ENCODE data around the gene GSTK1.

GSTK1 gene

GRCh38 chr7:143269251-143269650 is 6.0 kb downstream of the GSTK1 start:
- no peak for TF ChIP-seq POLR2A (IDR thresholded peaks at IDR 0.05; ENCODE audit: low read depth, low read length)
- DNase-seq (ENCODE audit: insufficient read length, low spot score): no peak
- no peak for FAIRE-seq

- no peak for TF ChIP-seq POLR2A (IDR thresholded peaks at IDR 0.05; ENCODE audit: low read depth, low read length)
- DNase-seq (ENCODE audit: insufficient read length, low spot score) (no peak), FAIRE-seq (no peak)
Observed at GRCh38 chr7:143271240-143271639, 8.0 kb downstream of the GSTK1 start.

- no peak for DNase-seq (ENCODE audit: insufficient read length, low spot score)
- TF ChIP-seq POLR2A (IDR thresholded peaks at IDR 0.05; ENCODE audit: low read depth, low read length): no peak
- FAIRE-seq: no peak
Observed at GRCh38 chr7:143272871-143273270, 9.6 kb downstream of the GSTK1 start.

- TF ChIP-seq POLR2A (IDR thresholded peaks at IDR 0.05; ENCODE audit: low read depth, low read length): no peak
- DNase-seq (ENCODE audit: insufficient read length, low spot score) (peak; percentile 14), FAIRE-seq (peak; percentile 15)
Observed at GRCh38 chr7:143279186-143280098, 16.2 kb downstream of the GSTK1 start.

- FAIRE-seq: no peak
- no peak for TF ChIP-seq POLR2A (IDR thresholded peaks at IDR 0.05; ENCODE audit: low read depth, low read length)
- DNase-seq (ENCODE audit: insufficient read length, low spot score): no peak
Observed at GRCh38 chr7:143280160-143280559, 16.9 kb downstream of the GSTK1 start.

- FAIRE-seq (no peak), DNase-seq (ENCODE audit: insufficient read length, low spot score) (no peak)
- TF ChIP-seq POLR2A (IDR thresholded peaks at IDR 0.05; ENCODE audit: low read depth, low read length): no peak
Observed at GRCh38 chr7:143280566-143280965, 17.3 kb downstream of the GSTK1 start.

- FAIRE-seq: no peak
- no peak for DNase-seq (ENCODE audit: insufficient read length, low spot score)
- no peak for TF ChIP-seq POLR2A (IDR thresholded peaks at IDR 0.05; ENCODE audit: low read depth, low read length)
Observed at GRCh38 chr7:143281529-143281928, 18.3 kb downstream of the GSTK1 start.

GRCh38 chr7:143282124-143282523 is 18.9 kb downstream of the GSTK1 start:
- FAIRE-seq (no peak), DNase-seq (ENCODE audit: insufficient read length, low spot score) (no peak)
- TF ChIP-seq POLR2A (IDR thresholded peaks at IDR 0.05; ENCODE audit: low read depth, low read length): no peak

GRCh38 chr7:143283381-143283780 is 20.1 kb downstream of the GSTK1 start:
- no peak for DNase-seq (ENCODE audit: insufficient read length, low spot score)
- TF ChIP-seq POLR2A (IDR thresholded peaks at IDR 0.05; ENCODE audit: low read depth, low read length): no peak
- no peak for FAIRE-seq

GRCh38 chr7:143284591-143285469 is 21.6 kb downstream of the GSTK1 start, which contains the start of gene TMEM139:
TMEM139 (plus strand) TSS chr7:143284958; CDS start chr7:143285958, 1,000 bp downstream.
- TF ChIP-seq POLR2A (IDR thresholded peaks at IDR 0.05; ENCODE audit: low read depth, low read length): no peak
- no peak for FAIRE-seq
- no peak for DNase-seq (ENCODE audit: insufficient read length, low spot score)

- no peak for TF ChIP-seq POLR2A (IDR thresholded peaks at IDR 0.05; ENCODE audit: low read depth, low read length)
- DNase-seq (ENCODE audit: insufficient read length, low spot score): peak; percentile 49
- FAIRE-seq: no peak
Observed at GRCh38 chr7:143285470-143285778, 22.2 kb downstream of the GSTK1 start.

- no peak for DNase-seq (ENCODE audit: insufficient read length, low spot score)
- no peak for TF ChIP-seq POLR2A (IDR thresholded peaks at IDR 0.05; ENCODE audit: low read depth, low read length)
- FAIRE-seq: no peak
Observed at GRCh38 chr7:143285806-143286521, 22.7 kb downstream of the GSTK1 start.

- DNase-seq (ENCODE audit: insufficient read length, low spot score) (no peak), FAIRE-seq (no peak)
- TF ChIP-seq POLR2A (IDR thresholded peaks at IDR 0.05; ENCODE audit: low read depth, low read length): no peak
Observed at GRCh38 chr7:143286522-143286890, 23.3 kb downstream of the GSTK1 start.
